ENCODE measurements around the gene CSGALNACT2. TPM values are rescaled to one million over a fixed set of nuclear protein-coding genes. Genes with fewer than 3 reads are reported as not detected.
"Not testable (repeated sequence)": the region's sequence is repeated elsewhere in the genome, so short reads cannot be mapped to it uniquely, and the experiment has no call there.

Gene CSGALNACT2
- total and polyA plus RNA-seq, 5 donors from 2014 or later: 17.2 to 69.4 (median 24.6) TPM

DNA sequence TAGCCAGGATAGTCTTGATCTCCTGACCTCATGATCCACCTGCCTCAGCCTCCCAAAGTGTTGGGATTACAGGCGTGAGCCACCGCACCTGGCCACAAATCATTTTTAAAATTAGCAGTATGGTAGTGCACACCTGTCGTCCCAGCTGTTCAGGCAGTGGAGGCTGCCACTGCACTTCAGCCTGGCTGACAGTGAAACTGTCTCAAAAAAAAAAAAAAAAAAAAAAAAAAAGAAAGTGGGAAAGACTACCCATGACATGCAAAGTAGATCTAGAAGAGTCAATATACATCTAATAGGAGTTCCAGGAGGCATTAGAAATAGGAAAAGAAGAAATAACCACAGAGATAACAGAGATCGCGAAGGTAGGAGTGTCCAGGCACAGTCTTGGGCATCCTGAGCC, 3.2 kb downstream of the CSGALNACT2 start:
- Mint-ChIP-seq H3K27me3 (no peaks in the 10 kb centered on the region), H3K4me3 (peak overlapping the region; percentile 47 to 70 (median 58)), H3K4me1 (peaks cover 45 to 81% (median 65%) of the 10 kb centered on the region in 4 donors), H3K9me3 (peaks cover 0 to 1% (median 0%) of the 10 kb centered on the region in 7 donors), H3K27ac (peak overlapping the region; percentile 43 to 98 (median 76)), H3K36me3 (peaks cover 6% of the 10 kb centered on the region)
- ATAC-seq (ENCODE audit: low read depth in 2 of 2) (no peak), DNase-seq (no peak)
- Histone ChIP-seq H3K27ac (ENCODE audit: insufficient read depth, low read length, poor library complexity, severe bottlenecking) (peak overlapping the region; percentile 14), H3K4me1 (ENCODE audit: control insufficient read depth, insufficient read depth, low read length, poor library complexity, severe bottlenecking) (peaks cover 81% of the 10 kb centered on the region), H3K36me3 (ENCODE audit: control insufficient read depth, insufficient read depth, low read length) (no peaks in the 10 kb centered on the region), H3K9me3 (ENCODE audit: control insufficient read depth in 2 of 2, low read length in 2 of 2) (no peaks in the 10 kb centered on the region), H3K27me3 (ENCODE audit: control insufficient read depth, insufficient read depth, low read length) (no peaks in the 10 kb centered on the region), H3K4me3 (ENCODE audit: low read depth, low read length) (peak overlapping the region; percentile 23)

GRCh38 chr10:43145311-43145710, 7.1 kb downstream of the CSGALNACT2 start:
- peaks cover 0 to 17% (median 0%) of the 10 kb centered on the region in 7 donors for H3K9me3 Mint-ChIP-seq
- DNase-seq: no peak
- no peaks in the 10 kb centered on the region for H3K27me3 ChIP-seq (ENCODE audit: control insufficient read depth, insufficient read depth, low read length)
- peak overlapping the region in 3 of 4 donors; percentile 39 to 67 (median 49) for H3K4me3 Mint-ChIP-seq
- no peaks in the 10 kb centered on the region for H3K36me3 ChIP-seq (ENCODE audit: control insufficient read depth, insufficient read depth, low read length)
- peak overlapping the region in 2 of 3 donors; percentile 58 to 63 for H3K27ac Mint-ChIP-seq
- ATAC-seq (ENCODE audit: low read depth in 2 of 2): no peak
- peaks cover 0 to 10% of the 10 kb centered on the region in 2 experiments for H3K9me3 ChIP-seq (ENCODE audit: control insufficient read depth in 2 of 2, low read length in 2 of 2)
- H3K4me3 ChIP-seq (ENCODE audit: low read depth, low read length): peak overlapping the region; percentile 49
- H3K4me1 ChIP-seq (ENCODE audit: control insufficient read depth, insufficient read depth, low read length, poor library complexity, severe bottlenecking): peaks cover 60% of the 10 kb centered on the region
- peaks cover 29% of the 10 kb centered on the region for H3K36me3 Mint-ChIP-seq
- peak overlapping the region; percentile 47 for H3K27ac ChIP-seq (ENCODE audit: insufficient read depth, low read length, poor library complexity, severe bottlenecking)
- H3K4me1 Mint-ChIP-seq: peaks cover 57 to 87% (median 73%) of the 10 kb centered on the region in 4 donors
- no peaks in the 10 kb centered on the region for H3K27me3 Mint-ChIP-seq

GRCh38 chr10:43145936-43146335, 7.7 kb downstream of the CSGALNACT2 start:
- DNase-seq; H3K36me3 ChIP-seq (ENCODE audit: control insufficient read depth, insufficient read depth, low read length); H3K27me3 ChIP-seq (ENCODE audit: control insufficient read depth, insufficient read depth, low read length); H3K27me3 Mint-ChIP-seq; ATAC-seq (ENCODE audit: low read depth in 2 of 2): not testable (repeated sequence)
- H3K27ac Mint-ChIP-seq: peak overlapping the region in 2 of 3 donors; percentile 58 to 74
- Histone ChIP-seq H3K27ac (ENCODE audit: insufficient read depth, low read length, poor library complexity, severe bottlenecking) (peak overlapping the region; percentile 5), H3K4me3 (ENCODE audit: low read depth, low read length) (peak overlapping the region; percentile 7), H3K9me3 (ENCODE audit: control insufficient read depth in 2 of 2, low read length in 2 of 2) (peaks cover 0 to 10% of the 10 kb centered on the region in 2 experiments), H3K4me1 (ENCODE audit: control insufficient read depth, insufficient read depth, low read length, poor library complexity, severe bottlenecking) (peaks cover 55% of the 10 kb centered on the region)
- H3K9me3 Mint-ChIP-seq: peaks cover 0 to 17% (median 0%) of the 10 kb centered on the region in 7 donors
- peaks cover 58 to 87% (median 73%) of the 10 kb centered on the region in 4 donors for H3K4me1 Mint-ChIP-seq
- peaks cover 27% of the 10 kb centered on the region for H3K36me3 Mint-ChIP-seq
- H3K4me3 Mint-ChIP-seq: peak overlapping the region in 2 of 4 donors; percentile 59 to 67

GRCh38 chr10:43151371-43151770, 13.1 kb downstream of the CSGALNACT2 start:
- peaks cover 62 to 81% (median 71%) of the 10 kb centered on the region in 4 donors for H3K4me1 Mint-ChIP-seq
- H3K4me3 ChIP-seq (ENCODE audit: low read depth, low read length): peak overlapping the region; percentile 35
- H3K27me3 ChIP-seq (ENCODE audit: control insufficient read depth, insufficient read depth, low read length): no peaks in the 10 kb centered on the region
- no peak overlapping the region for H3K27ac ChIP-seq (ENCODE audit: insufficient read depth, low read length, poor library complexity, severe bottlenecking)
- ATAC-seq (ENCODE audit: low read depth in 2 of 2) (no peak), DNase-seq (no peak)
- H3K36me3 Mint-ChIP-seq: peaks cover 34% of the 10 kb centered on the region
- H3K27me3 Mint-ChIP-seq: no peaks in the 10 kb centered on the region
- peaks cover 2% of the 10 kb centered on the region for H3K36me3 ChIP-seq (ENCODE audit: control insufficient read depth, insufficient read depth, low read length)
- H3K9me3 ChIP-seq (ENCODE audit: control insufficient read depth in 2 of 2, low read length in 2 of 2): peaks cover 0 to 10% of the 10 kb centered on the region in 2 experiments
- H3K27ac Mint-ChIP-seq: peak overlapping the region in 2 of 3 donors; percentile 27 to 72
- peaks cover 0 to 17% (median 0%) of the 10 kb centered on the region in 7 donors for H3K9me3 Mint-ChIP-seq
- H3K4me1 ChIP-seq (ENCODE audit: control insufficient read depth, insufficient read depth, low read length, poor library complexity, severe bottlenecking): peaks cover 27% of the 10 kb centered on the region
- peak overlapping the region; percentile 31 to 68 (median 57) for H3K4me3 Mint-ChIP-seq

GRCh38 chr10:43153901-43154300, 15.7 kb downstream of the CSGALNACT2 start:
- H3K9me3 Mint-ChIP-seq: peaks cover 0 to 5% (median 0%) of the 10 kb centered on the region in 7 donors
- no peaks in the 10 kb centered on the region for H3K27me3 ChIP-seq (ENCODE audit: control insufficient read depth, insufficient read depth, low read length)
- H3K4me3 Mint-ChIP-seq: peak overlapping the region in 2 of 4 donors; percentile 42 to 51
- DNase-seq (no peak), ATAC-seq (ENCODE audit: low read depth in 2 of 2) (no peak)
- H3K4me3 ChIP-seq (ENCODE audit: low read depth, low read length): no peak overlapping the region
- peaks cover 32% of the 10 kb centered on the region for H3K4me1 ChIP-seq (ENCODE audit: control insufficient read depth, insufficient read depth, low read length, poor library complexity, severe bottlenecking)
- H3K36me3 Mint-ChIP-seq: peaks cover 22% of the 10 kb centered on the region
- no peak overlapping the region for H3K27ac ChIP-seq (ENCODE audit: insufficient read depth, low read length, poor library complexity, severe bottlenecking)
- peaks cover 2% of the 10 kb centered on the region for H3K36me3 ChIP-seq (ENCODE audit: control insufficient read depth, insufficient read depth, low read length)
- H3K27ac Mint-ChIP-seq: no peak overlapping the region
- H3K4me1 Mint-ChIP-seq: peaks cover 60 to 82% (median 71%) of the 10 kb centered on the region in 4 donors
- peaks cover 0 to 4% of the 10 kb centered on the region in 2 experiments for H3K9me3 ChIP-seq (ENCODE audit: control insufficient read depth in 2 of 2, low read length in 2 of 2)
- no peaks in the 10 kb centered on the region for H3K27me3 Mint-ChIP-seq

GRCh38 chr10:43155221-43155620, 17.0 kb downstream of the CSGALNACT2 start:
- Histone ChIP-seq H3K27me3 (ENCODE audit: control insufficient read depth, insufficient read depth, low read length) (no peaks in the 10 kb centered on the region), H3K27ac (ENCODE audit: insufficient read depth, low read length, poor library complexity, severe bottlenecking) (no peak overlapping the region), H3K9me3 (ENCODE audit: control insufficient read depth in 2 of 2, low read length in 2 of 2) (no peaks in the 10 kb centered on the region), H3K4me1 (ENCODE audit: control insufficient read depth, insufficient read depth, low read length, poor library complexity, severe bottlenecking) (peaks cover 27% of the 10 kb centered on the region), H3K36me3 (ENCODE audit: control insufficient read depth, insufficient read depth, low read length) (peaks cover 10% of the 10 kb centered on the region), H3K4me3 (ENCODE audit: low read depth, low read length) (peak overlapping the region; percentile 45)
- Mint-ChIP-seq H3K4me1 (peaks cover 64 to 80% (median 68%) of the 10 kb centered on the region in 4 donors), H3K27me3 (no peaks in the 10 kb centered on the region), H3K9me3 (peaks cover 0 to 2% (median 0%) of the 10 kb centered on the region in 7 donors), H3K36me3 (peaks cover 19% of the 10 kb centered on the region), H3K4me3 (peak overlapping the region in 3 of 4 donors; percentile 6 to 26 (median 9)), H3K27ac (peak overlapping the region in 2 of 3 donors; percentile 21 to 70)
- ATAC-seq (ENCODE audit: low read depth in 2 of 2) (no peak), DNase-seq (no peak)

DNA sequence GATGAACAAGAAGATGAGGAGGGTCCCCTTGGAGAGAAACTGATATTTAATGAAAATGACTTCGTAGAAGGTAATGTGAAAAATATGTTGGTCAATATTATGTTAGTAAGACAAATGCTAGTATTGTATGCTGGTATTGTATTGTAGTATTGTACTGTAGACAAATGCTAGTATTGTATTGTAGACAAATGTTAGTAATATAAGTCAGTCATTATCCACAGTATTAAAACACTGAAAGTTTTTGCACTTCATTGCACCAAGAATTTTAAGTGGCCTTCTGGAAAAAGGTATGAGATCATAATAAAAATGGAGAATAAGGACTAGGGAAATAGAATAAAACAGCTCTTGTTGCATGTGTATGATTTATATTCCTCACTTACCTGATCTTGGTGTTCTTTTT, 17.5 kb downstream of the CSGALNACT2 start:
- Mint-ChIP-seq H3K4me3 (peak overlapping the region in 2 of 4 donors; percentile 6 to 26), H3K9me3 (no peaks in the 10 kb centered on the region), H3K4me1 (peaks cover 60 to 77% (median 67%) of the 10 kb centered on the region in 4 donors), H3K27me3 (no peaks in the 10 kb centered on the region), H3K27ac (peak overlapping the region in 1 of 3 donors; percentile 52), H3K36me3 (peaks cover 17% of the 10 kb centered on the region)
- Histone ChIP-seq H3K4me3 (ENCODE audit: low read depth, low read length) (peak overlapping the region; percentile 45), H3K36me3 (ENCODE audit: control insufficient read depth, insufficient read depth, low read length) (peaks cover 15% of the 10 kb centered on the region), H3K4me1 (ENCODE audit: control insufficient read depth, insufficient read depth, low read length, poor library complexity, severe bottlenecking) (peaks cover 25% of the 10 kb centered on the region), H3K27ac (ENCODE audit: insufficient read depth, low read length, poor library complexity, severe bottlenecking) (no peak overlapping the region), H3K27me3 (ENCODE audit: control insufficient read depth, insufficient read depth, low read length) (no peaks in the 10 kb centered on the region), H3K9me3 (ENCODE audit: control insufficient read depth in 2 of 2, low read length in 2 of 2) (no peaks in the 10 kb centered on the region)
- ATAC-seq (ENCODE audit: low read depth in 2 of 2) (no peak), DNase-seq (no peak)

All from CD4-positive, CD25-positive, alpha-beta regulatory T cell (primary cell).